Measurements from ENCODE around the gene KRTAP10-5. TPM values are rescaled to one million over a fixed set of nuclear protein-coding genes. Genes with fewer than 3 reads are reported as not detected.

The KRTAP10-5 gene
- total and polyA plus RNA-seq, 2 experiments from 2014 or later = not detected

DNA sequence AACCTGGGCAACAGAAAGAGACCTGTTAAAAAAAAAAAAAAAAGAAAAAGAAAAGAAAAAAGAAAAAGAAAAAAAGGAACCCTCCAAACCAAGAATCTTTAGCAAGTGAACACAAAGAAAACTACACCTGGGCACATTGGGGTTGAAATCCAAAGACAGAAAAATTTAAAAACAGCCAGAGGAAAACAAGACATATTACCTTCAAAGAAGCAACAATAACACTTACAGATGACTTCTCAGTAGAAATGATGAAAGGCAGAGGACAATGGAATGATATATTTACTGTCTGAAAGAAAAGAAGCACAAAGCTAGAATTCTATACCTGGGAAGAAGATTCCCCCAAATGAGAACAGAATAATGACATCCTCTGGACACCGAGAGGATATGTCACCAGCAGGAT, 37.7 kb downstream of the KRTAP10-5 start:
- TF ChIP-seq EZH2 (IDR thresholded peaks at IDR 0.05; ENCODE audit: insufficient read depth, poor library complexity, severe bottlenecking) = no peak
- TF ChIP-seq EZH2phosphoT487 (IDR thresholded peaks at IDR 0.05; ENCODE audit: insufficient read depth, low read depth) = no peak
- in situ Hi-C loops (cut with MboI) = no loop called here
- DNase-seq = no peak

DNA sequence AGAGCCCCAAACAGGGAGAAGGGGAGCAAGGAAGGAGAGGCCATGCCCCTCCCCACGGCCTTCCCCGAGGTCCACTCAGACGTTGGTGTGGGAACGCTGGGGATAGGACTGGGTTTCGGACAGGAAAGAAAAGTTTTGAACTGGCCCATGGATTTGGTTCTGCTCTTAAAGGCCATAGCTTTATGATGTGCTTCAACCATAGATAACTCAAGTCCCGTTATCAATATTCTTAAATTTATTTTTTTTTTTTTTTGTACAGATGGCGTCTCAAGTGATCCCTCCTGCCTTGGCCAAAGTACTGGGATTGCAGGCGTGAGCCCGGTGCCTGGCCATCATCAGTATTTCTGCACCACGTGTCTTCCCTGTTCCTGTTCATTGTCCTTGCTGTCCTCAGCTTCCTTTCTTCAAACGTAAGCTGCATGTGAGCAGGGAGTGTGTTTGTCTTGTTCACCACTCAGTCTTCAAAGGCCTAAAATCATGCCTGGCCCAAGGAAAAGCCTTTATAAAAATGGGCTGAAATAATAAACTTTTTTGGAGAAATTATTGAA, 39.6 kb downstream of the KRTAP10-5 start:
- in situ Hi-C loops (cut with MboI) = no loop called here
- TF ChIP-seq EZH2phosphoT487 (IDR thresholded peaks at IDR 0.05; ENCODE audit: insufficient read depth, low read depth) (no peak), EZH2 (IDR thresholded peaks at IDR 0.05; ENCODE audit: insufficient read depth, poor library complexity, severe bottlenecking) (no peak)
- H3K9ac ChIP-seq = no peak overlapping the region
- no peak for DNase-seq
- no peaks in the 10 kb centered on the region for H3K4me1 ChIP-seq (ENCODE audit: insufficient read depth)
- no peaks in the 10 kb centered on the region for H3K9me2 ChIP-seq (ENCODE audit: insufficient read depth)
- no peaks in the 10 kb centered on the region for H4K20me1 ChIP-seq (ENCODE audit: insufficient read depth)
- H2AFZ ChIP-seq = no peak overlapping the region
- no peak overlapping the region for H3K4me3 ChIP-seq
- no peak overlapping the region for H3K4me2 ChIP-seq (ENCODE audit: unreplicated experiment)
- no peak overlapping the region for H3K27ac ChIP-seq
- 28 to 38% methylated on average over 11 of the region's 11 CpGs for WGBS, 2 experiments (ENCODE audit: low coverage in 1 of 2, low lambda C conversion rate in 2 of 2, missing lambda C conversion rate in 2 of 2)
- no peaks in the 10 kb centered on the region for H3K36me3 ChIP-seq (ENCODE audit: low read depth)
- H3F3A ChIP-seq (ENCODE audit: insufficient read depth) = no peaks in the 10 kb centered on the region
- H3K27me3 ChIP-seq (replicated peaks; ENCODE audit: insufficient read depth) = no peaks in the 10 kb centered on the region
- H3K9me3 ChIP-seq (ENCODE audit: low read depth) = no peaks in the 10 kb centered on the region
- no peaks in the 10 kb centered on the region for H3K79me2 ChIP-seq (ENCODE audit: insufficient read depth)

More for the DNA sequence above, 37.7 kb downstream of the KRTAP10-5 start:
- Histone ChIP-seq H3K4me1 (ENCODE audit: insufficient read depth) (no peaks in the 10 kb centered on the region), H3K79me2 (ENCODE audit: insufficient read depth) (no peaks in the 10 kb centered on the region), H3K9ac (no peak overlapping the region), H3K4me3 (no peak overlapping the region), H3K9me2 (ENCODE audit: insufficient read depth) (no peaks in the 10 kb centered on the region), H3K36me3 (ENCODE audit: low read depth) (no peaks in the 10 kb centered on the region), H2AFZ (no peak overlapping the region), H4K20me1 (ENCODE audit: insufficient read depth) (no peaks in the 10 kb centered on the region), H3K9me3 (ENCODE audit: low read depth) (no peaks in the 10 kb centered on the region), H3F3A (ENCODE audit: insufficient read depth) (no peaks in the 10 kb centered on the region), H3K27me3 (replicated peaks; ENCODE audit: insufficient read depth) (peaks cover 4% of the 10 kb centered on the region; the same call in 1 of the 2 replicates), H3K27ac (no peak overlapping the region), H3K4me2 (ENCODE audit: unreplicated experiment) (no peak overlapping the region)
- 11 to 16% methylated on average over 1 of the region's 1 CpG for WGBS, 2 experiments (ENCODE audit: low coverage in 1 of 2, low lambda C conversion rate in 2 of 2, missing lambda C conversion rate in 2 of 2)

DNA sequence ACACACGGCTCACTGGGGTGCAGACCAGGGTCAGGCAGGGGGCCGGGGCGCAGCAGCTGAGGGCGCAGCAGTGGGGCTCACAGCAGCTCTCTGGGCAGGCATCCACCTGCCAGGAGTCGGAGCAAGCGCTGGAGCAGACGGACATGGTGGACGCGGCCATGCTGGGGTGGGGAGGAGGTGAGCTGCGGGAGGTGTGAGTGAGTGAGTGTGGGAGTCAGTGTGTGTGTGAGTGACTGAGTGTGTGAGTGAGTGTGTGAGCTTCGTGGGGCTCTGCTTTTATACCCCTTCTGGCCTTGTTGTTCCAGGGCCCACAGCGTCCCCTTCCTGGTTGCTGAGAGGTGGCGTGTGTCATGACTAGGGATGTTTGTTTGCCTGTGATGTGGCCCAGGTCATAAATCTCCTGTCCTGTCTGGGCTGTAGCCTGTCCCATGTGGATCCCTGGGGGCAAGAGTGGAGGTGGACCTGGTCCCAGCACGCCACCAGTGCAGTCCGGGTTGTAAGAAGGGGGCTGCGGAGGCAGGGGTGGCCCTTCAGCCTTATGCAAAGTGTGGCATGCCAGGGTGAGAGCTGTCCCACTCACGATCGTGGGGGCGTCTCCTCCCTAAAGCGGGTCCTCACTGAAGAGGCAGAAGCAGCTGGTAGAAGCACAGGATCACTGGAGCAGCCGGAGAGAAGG, 40.3 kb downstream of the KRTAP10-5 start, which contains the start of gene KRTAP10-1:
Gene KRTAP10-1 (minus strand): TSS at position 205 of the 676 bp plus-strand sequence. CDS start 45 bp downstream, at position 160.
- TF ChIP-seq EZH2phosphoT487 (IDR thresholded peaks at IDR 0.05; ENCODE audit: insufficient read depth, low read depth) (no peak), EZH2 (IDR thresholded peaks at IDR 0.05; ENCODE audit: insufficient read depth, poor library complexity, severe bottlenecking) (no peak)
- Histone ChIP-seq H3F3A (ENCODE audit: insufficient read depth) (no peaks in the 10 kb centered on the region), H3K9ac (no peak within 1 kb of the TSS), H3K4me1 (ENCODE audit: insufficient read depth) (no peaks in the 10 kb centered on the region), H3K4me2 (ENCODE audit: unreplicated experiment) (no peak within 1 kb of the TSS), H4K20me1 (ENCODE audit: insufficient read depth) (no peaks in the 10 kb centered on the region), H3K79me2 (ENCODE audit: insufficient read depth) (no peaks in the 10 kb centered on the region), H3K27ac (no peak within 1 kb of the TSS), H3K9me3 (ENCODE audit: low read depth) (no peaks in the 10 kb centered on the region), H3K4me3 (no peak within 1 kb of the TSS), H3K9me2 (ENCODE audit: insufficient read depth) (no peaks in the 10 kb centered on the region), H3K36me3 (ENCODE audit: low read depth) (no peaks in the 10 kb centered on the region), H2AFZ (no peak within 1 kb of the TSS), H3K27me3 (replicated peaks; ENCODE audit: insufficient read depth) (no peaks in the 10 kb centered on the region)
- WGBS, 2 experiments (ENCODE audit: low coverage in 1 of 2, low lambda C conversion rate in 2 of 2, missing lambda C conversion rate in 2 of 2) = 59 to 60% methylated on average over 21 of the region's 21 CpGs
- DNase-seq = no peak
- in situ Hi-C loops (cut with MboI) = no loop called here

DNA sequence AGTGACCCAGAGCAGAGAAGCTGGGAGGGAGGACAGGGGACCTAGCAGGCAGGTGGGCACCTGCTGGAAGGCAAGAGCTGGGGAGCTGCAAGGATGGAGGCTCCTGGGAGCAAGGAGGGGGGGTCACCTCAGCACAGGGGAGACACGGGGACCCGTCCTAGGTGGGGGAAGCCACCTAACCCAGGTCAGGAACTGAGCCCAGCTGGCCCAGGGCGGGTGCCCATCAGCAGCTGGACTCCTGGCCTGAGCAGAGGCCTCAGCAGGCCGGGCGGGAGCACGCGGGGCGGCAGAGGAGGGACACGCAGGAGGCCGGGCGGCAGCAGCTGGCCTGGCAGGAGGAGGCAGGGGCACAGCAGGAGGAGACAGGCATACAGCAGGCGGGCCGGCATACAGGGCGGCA, 41.4 kb downstream of the KRTAP10-5 start:
- no peak for TF ChIP-seq EZH2phosphoT487 (IDR thresholded peaks at IDR 0.05; ENCODE audit: insufficient read depth, low read depth)
- no peak for TF ChIP-seq EZH2 (IDR thresholded peaks at IDR 0.05; ENCODE audit: insufficient read depth, poor library complexity, severe bottlenecking)
- Histone ChIP-seq H3K9me2 (ENCODE audit: insufficient read depth) (no peaks in the 10 kb centered on the region), H3K79me2 (ENCODE audit: insufficient read depth) (no peaks in the 10 kb centered on the region), H4K20me1 (ENCODE audit: insufficient read depth) (no peaks in the 10 kb centered on the region), H3K4me3 (no peak overlapping the region), H3K4me2 (ENCODE audit: unreplicated experiment) (no peak overlapping the region), H3K9ac (no peak overlapping the region), H3K4me1 (ENCODE audit: insufficient read depth) (no peaks in the 10 kb centered on the region), H2AFZ (no peak overlapping the region), H3K27ac (no peak overlapping the region), H3K9me3 (ENCODE audit: low read depth) (no peaks in the 10 kb centered on the region), H3F3A (ENCODE audit: insufficient read depth) (no peaks in the 10 kb centered on the region), H3K27me3 (replicated peaks; ENCODE audit: insufficient read depth) (no peaks in the 10 kb centered on the region), H3K36me3 (ENCODE audit: low read depth) (no peaks in the 10 kb centered on the region)
- in situ Hi-C loops (cut with MboI) = no loop called here
- 57 to 73% methylated on average over 12 to 14 of the region's 14 CpGs for WGBS, 2 experiments (ENCODE audit: low coverage in 1 of 2, low lambda C conversion rate in 2 of 2, missing lambda C conversion rate in 2 of 2)
- DNase-seq = no peak

All from GM23248 (cell line).